Nephron (organoid): ENCODE data around the gene PARK7.

Experiments used
- H3K27ac Mint-ChIP-seq, 3 experiments: 2 replicates each; pipeline ENCODE4 v1.8.0; 2020; ENCODE audit warnings: mixed read lengths in 3 of 3, mild to moderate bottlenecking in 2 of 3, moderate library complexity in 1 of 3
- H3K27me3 Mint-ChIP-seq: 2 replicates; pipeline ENCODE4 v1.8.0; 2021; ENCODE audit warnings: low read depth, mild to moderate bottlenecking, moderate library complexity, mixed read lengths
- H3K36me3 Mint-ChIP-seq: 2 replicates; pipeline ENCODE4 v1.8.0; 2020; ENCODE audit warnings: low read depth, mixed read lengths
- H3K4me1 Mint-ChIP-seq: 2 replicates; pipeline ENCODE4 v1.8.0; 2020; ENCODE audit warnings: mixed read lengths
- H3K4me3 Mint-ChIP-seq, 3 experiments: 2 replicates each; pipeline ENCODE4 v1.8.0; 2020; ENCODE audit warnings: mild to moderate bottlenecking in 3 of 3, mixed read lengths in 3 of 3, moderate library complexity in 2 of 3
- H3K9me3 Mint-ChIP-seq: 2 replicates; pipeline ENCODE4 v1.8.0; 2020; ENCODE audit warnings: mixed read lengths
- CTCF ChIP-seq, 3 experiments: fragments of 200-600 bp; sonication (generic); IDR thresholded peaks; one replicate each; pipeline ENCODE4 v1.5.0; 2021; ENCODE audit warnings: antibody characterized with exemption in 3 of 3; ENCODE audit not compliant: unreplicated experiment in 3 of 3

The PARK7 gene

GRCh38 chr1:8018492-8019228 lies 57.1 kb downstream of the PARK7 start:
- H3K27ac Mint-ChIP-seq = peak overlapping the region; percentile 43 to 87 (median 56)
- no peaks in the 10 kb centered on the region for H3K9me3 Mint-ChIP-seq
- H3K27me3 Mint-ChIP-seq = no peaks in the 10 kb centered on the region
- TF ChIP-seq CTCF (IDR thresholded peaks at IDR 0.05; ENCODE audit: unreplicated experiment in 3 of 3) = no peak
- peak overlapping the region in 1 of 3 experiments; percentile 2 for H3K4me3 Mint-ChIP-seq
- H3K4me1 Mint-ChIP-seq = peaks cover 51% of the 10 kb centered on the region
- H3K36me3 Mint-ChIP-seq = peaks cover 9% of the 10 kb centered on the region

- H3K4me3 Mint-ChIP-seq = no peak overlapping the region
These were observed 57.7 kb downstream of the PARK7 start for GRCh38 chr1:8019229-8019620.

GRCh38 chr1:8020032-8020431 lies 58.5 kb downstream of the PARK7 start:
- Mint-ChIP-seq H3K4me3 (no peak overlapping the region), H3K9me3 (no peaks in the 10 kb centered on the region), H3K4me1 (peaks cover 50% of the 10 kb centered on the region), H3K27me3 (no peaks in the 10 kb centered on the region), H3K27ac (peak overlapping the region; percentile 28 to 87 (median 43)), H3K36me3 (peaks cover under 1% of the 10 kb centered on the region)
- no peak for TF ChIP-seq CTCF (IDR thresholded peaks at IDR 0.05; ENCODE audit: unreplicated experiment in 3 of 3)

More at GRCh38 chr1:8019229-8019620, 57.7 kb downstream of the PARK7 start:
- Mint-ChIP-seq H3K27me3 (no peaks in the 10 kb centered on the region), H3K9me3 (no peaks in the 10 kb centered on the region), H3K27ac (peak overlapping the region; percentile 43 to 87 (median 56)), H3K4me1 (peaks cover 52% of the 10 kb centered on the region), H3K36me3 (peaks cover 4% of the 10 kb centered on the region)
- no peak for TF ChIP-seq CTCF (IDR thresholded peaks at IDR 0.05; ENCODE audit: unreplicated experiment in 3 of 3)

- H3K27ac Mint-ChIP-seq = no peak overlapping the region
- H3K4me1 Mint-ChIP-seq = peaks cover 40% of the 10 kb centered on the region
- H3K36me3 Mint-ChIP-seq = no peaks in the 10 kb centered on the region
- H3K27me3 Mint-ChIP-seq = no peaks in the 10 kb centered on the region
- no peak overlapping the region for H3K4me3 Mint-ChIP-seq
- no peak for TF ChIP-seq CTCF (IDR thresholded peaks at IDR 0.05; ENCODE audit: unreplicated experiment in 3 of 3)
- no peaks in the 10 kb centered on the region for H3K9me3 Mint-ChIP-seq
These were observed 60.3 kb downstream of the PARK7 start for GRCh38 chr1:8021676-8022266.

GRCh38 chr1:8022395-8023286 lies 61.1 kb downstream of the PARK7 start:
- TF ChIP-seq CTCF (IDR thresholded peaks at IDR 0.05; ENCODE audit: unreplicated experiment in 3 of 3) = no peak
- peaks cover 43% of the 10 kb centered on the region for H3K4me1 Mint-ChIP-seq
- H3K4me3 Mint-ChIP-seq = peak overlapping the region; percentile 33 to 70 (median 47)
- no peak overlapping the region for H3K27ac Mint-ChIP-seq
- H3K9me3 Mint-ChIP-seq = no peaks in the 10 kb centered on the region
- no peaks in the 10 kb centered on the region for H3K36me3 Mint-ChIP-seq
- no peaks in the 10 kb centered on the region for H3K27me3 Mint-ChIP-seq
